SH-SY5Y (cell line): ENCODE results near the gene TMEM130.

Source experiments
- GATA2 ChIP-seq: IDR thresholded peaks from 2 replicates; pipeline ENCODE4 v1.6.1; 2011; ENCODE audit warnings: mild to moderate bottlenecking, low read depth, low read length
- GATA3 ChIP-seq: IDR thresholded peaks from 2 replicates; pipeline ENCODE4 v1.6.1; 2011; ENCODE audit warnings: low read depth, mild to moderate bottlenecking, low read length, moderate library complexity

DNA sequence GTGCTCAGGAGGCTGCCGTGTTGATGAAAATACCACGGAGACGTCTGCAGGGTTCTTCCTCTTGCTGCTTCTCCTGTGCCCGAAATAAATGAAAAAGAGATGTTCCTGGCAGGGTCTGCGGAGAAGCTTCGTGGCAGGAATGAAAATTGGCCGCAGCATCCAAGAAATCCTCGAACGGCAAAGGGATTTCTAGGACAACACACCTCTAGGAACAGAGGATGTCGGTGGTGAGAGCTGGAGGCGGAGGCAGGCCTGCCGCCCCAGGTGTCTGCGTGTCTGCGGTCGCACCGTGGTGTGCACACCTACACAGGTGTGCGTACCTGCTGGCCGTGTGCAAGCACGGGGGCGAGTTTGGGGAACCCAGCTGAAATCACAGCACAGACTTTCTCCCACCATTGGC, 43.4 kb downstream of the TMEM130 start:
- TF ChIP-seq GATA2 = no peak
- TF ChIP-seq GATA3 = no peak
